Measurements from ENCODE around the gene RNFT2.
"Not testable (repeated sequence)": the region's sequence is repeated elsewhere in the genome, so short reads cannot be mapped to it uniquely, and the experiment has no call there.

RNFT2 gene

DNA sequence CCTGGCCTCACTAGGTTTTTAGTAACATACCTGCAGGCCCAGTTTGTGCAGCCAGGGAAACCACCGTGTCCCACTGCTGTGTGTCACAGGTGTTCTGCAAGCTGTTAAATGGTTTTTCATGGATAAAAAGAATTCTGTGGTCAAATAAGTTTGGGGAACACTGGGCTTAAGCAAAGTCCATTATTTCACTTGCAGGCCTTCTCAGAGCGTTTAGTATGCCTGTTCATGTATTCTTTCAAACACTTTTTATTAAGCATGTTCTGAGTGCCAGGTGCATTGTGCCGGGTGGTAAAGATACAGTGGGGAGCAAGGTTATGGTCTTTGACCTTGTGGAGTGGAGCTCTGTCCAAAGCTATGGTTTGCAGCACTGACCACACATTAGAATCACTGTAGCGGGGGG, 7.4 kb downstream of the RNFT2 start:
- no peak for DNase-seq

DNA sequence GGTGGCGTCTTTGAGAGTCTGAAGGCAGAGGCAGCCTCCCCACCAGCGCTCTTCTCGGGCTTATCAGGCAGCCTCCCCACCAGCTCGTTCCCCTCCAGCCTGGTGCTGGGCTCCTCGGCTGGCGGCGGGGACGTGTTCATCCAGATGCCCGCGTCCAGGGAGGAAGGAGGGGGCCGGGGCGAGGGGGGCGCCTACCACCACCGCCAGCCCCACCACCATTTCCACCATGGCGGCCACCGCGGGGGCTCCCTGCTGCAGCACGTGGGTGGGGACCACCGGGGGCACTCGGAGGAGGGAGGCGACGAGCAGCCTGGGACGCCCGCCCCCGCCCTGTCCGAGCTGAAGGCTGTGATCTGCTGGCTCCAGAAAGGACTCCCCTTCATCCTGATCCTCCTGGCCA, 11.8 kb downstream of the RNFT2 start:
- DNase-seq, result no peak

DNA sequence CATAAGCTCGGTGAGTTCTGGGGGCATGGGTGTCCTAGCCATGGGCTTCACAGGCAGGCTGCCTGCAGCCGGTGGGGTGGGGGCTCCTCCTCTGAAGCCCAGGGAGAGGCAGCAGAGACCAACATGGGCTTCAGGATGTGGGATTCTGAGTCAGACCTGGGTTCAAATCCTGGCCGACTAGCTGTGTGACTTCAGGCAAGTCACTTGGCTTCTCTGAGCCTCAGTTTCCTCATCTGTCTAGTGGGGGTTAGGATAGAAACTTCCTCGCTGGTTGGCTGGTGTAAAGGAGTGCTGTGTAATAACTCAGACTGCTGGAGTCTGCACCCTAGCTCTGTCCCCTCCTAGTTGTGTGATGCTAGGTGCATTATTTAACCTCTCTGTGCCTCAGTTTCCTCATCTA, 12.2 kb downstream of the RNFT2 start:
- no peak for DNase-seq

DNA sequence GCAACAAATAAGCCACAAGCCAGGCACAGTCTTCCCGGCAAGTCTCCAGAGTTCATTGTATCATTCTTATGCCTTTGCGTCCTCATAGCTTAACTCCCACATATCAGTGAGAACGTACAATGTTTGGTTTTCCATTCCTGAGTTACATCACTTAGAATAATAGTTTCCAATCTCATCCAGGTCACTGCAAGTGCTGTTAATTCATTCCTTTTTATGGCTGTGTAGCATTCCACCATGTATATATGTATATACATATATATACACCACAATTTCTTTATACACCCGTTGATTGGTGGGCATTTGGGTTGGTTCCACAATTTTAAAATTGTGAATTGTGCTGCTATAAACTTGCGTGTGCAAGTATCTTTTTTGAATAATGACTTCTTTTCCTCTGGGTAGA, 16.0 kb downstream of the RNFT2 start:
- DNase-seq, result not testable (repeated sequence)

DNA sequence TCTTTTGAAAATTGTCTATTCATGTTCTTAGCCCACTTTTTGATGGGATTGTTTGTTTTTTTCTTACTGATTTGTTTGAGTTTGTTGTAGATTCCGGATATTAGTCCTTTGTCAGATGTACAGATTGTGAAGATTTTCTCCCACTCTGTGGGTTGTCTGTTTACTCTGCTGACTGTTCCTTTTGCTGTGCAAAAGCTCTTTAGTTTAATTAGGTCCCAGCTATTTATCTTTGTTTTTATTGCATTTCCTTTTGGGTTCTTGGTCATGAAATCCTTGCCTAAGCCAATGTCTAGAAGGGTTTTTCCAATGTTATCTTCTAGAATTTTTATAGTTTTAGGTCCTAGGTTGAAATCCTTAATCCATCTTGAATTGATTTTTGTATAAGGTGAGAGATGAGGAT, 16.7 kb downstream of the RNFT2 start:
- DNase-seq, result not testable (repeated sequence)

DNA sequence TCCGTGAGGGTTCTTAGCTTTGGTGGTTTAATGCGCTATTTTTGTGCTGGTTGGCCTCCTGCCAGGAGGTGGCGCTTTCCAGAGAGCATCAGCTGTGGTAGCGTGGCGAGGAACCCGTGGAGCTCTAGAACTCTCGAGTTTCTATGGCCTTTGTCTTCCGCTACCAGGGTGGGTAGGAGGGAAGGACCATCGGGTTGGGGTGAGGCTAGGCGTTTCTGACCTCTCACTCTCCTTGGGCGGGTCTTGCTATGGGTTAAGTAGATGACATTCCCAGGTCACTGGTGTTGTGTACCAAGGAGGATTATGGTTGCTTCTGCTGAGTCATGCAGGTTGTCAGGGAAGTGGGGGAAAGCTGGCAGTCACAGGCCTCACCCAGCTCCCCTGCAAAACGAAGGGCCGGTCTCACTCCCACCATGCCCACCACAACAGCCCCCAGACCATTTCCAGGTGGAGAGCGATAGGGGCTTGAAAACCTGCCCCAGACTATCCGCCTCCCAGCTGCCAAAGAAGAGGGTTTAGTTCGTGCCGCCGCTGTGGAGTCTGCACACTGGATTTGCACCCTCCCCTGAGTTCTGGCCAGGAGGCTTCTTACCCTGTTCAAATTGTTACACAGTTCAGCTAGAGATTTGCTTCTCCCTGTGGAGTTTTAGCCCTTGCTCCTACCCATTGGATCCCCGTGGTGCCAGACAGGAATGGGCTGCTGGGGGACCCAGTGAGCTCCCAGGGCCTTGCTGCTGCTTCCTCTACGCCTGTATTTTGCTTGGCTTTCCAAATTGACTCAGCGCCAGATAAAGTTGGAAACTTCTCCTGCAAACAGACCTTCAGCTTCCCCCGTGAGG, 21.9 kb downstream of the RNFT2 start:
- no peak for DNase-seq

DNA sequence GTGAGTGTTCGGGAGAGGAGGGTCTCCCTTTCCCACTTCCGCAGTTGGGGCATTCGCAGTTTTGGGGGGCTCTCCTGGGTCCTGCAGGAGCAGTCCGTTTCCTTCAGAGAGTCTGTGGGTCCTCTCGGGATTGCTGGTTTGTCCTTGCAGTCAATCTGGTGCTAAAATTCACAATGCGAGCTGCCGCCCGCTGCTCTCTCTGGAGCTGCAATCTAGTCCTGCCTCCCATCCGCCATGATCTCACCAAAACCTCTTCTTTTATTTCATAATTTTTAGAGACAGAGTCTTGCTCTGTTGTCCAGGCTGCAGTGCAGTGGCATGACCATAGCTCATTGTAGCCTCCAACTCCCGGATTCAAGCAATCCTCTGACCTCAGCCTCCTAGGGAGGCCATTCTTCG, 22.5 kb downstream of the RNFT2 start:
- no peak for DNase-seq

DNA sequence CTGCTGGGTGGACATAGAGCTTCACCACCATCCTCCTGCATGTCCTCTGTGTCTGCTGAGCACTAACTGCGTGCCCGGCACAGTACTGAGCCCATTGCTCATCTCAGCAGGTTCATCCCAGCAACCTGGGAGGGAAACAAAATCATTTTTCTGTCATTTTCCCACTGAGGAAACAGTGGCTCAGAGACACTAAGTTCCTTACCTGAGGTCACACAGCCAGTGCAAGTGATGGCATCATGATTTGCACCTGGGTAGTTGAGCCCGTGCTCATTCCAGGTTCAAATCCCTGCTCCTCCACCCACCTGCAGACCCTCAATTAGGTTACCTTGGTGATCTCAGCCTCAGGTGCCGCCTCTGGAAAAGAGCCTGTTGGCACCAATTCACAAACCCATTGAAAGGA, 23.4 kb downstream of the RNFT2 start:
- DNase-seq, result no peak

DNA sequence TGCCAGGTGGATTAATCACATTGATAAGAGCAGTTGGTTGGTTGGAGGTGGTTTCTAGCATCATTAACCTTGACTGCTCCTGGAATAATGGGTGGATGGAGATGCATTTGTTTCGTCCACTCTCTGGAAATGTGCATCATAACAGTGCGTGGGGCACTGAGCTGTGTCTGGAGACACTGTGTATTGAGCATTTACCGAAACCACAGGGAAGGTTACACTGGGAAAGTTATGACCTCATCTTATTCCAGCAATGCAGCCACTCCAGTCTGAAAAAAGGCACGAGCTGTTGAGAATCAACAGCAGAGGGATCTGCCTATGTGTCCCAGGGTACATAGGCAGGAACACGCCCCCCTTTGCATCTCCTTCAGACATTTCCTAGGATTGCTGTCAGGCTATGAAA, 27.2 kb downstream of the RNFT2 start:
- DNase-seq, result no peak

DNA sequence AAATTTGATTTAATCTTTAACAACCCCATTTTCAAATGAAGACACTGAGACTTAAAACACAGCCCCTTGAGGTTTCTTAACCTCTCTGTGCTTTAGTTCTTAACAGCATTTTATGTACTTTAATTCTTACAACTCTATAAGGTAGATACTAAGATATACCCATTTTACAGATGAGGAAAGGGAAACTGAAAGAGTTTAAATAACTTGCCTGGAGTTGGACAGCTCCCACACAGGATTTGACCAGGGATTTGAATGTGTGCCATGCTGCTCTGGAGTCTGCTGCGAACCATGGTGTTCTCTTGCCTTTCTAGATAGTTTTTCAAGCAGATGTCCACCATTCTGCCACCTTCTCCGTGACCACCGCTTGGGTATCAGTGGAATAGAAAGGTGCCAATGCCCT, 28.2 kb downstream of the RNFT2 start:
- DNase-seq, result no peak

DNA sequence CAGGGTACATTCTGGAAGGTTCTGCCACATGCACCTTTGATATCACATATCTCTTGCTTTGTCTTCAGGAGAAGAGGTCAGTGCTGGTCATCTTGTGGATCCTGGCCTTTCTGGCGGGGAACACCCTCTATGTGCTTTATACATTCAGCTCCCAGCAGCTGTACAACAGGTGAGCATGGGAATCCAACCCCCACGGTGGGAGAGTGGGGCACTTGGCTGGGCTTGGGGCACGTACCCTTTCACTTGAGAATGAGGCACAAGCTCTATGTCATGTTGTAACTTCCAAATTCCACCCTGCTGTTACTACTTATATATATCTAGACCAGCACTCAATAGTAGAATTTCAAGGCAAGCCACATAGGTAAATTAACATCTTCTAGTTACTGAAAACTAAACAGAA, 28.6 kb downstream of the RNFT2 start:
- DNase-seq, result no peak

DNA sequence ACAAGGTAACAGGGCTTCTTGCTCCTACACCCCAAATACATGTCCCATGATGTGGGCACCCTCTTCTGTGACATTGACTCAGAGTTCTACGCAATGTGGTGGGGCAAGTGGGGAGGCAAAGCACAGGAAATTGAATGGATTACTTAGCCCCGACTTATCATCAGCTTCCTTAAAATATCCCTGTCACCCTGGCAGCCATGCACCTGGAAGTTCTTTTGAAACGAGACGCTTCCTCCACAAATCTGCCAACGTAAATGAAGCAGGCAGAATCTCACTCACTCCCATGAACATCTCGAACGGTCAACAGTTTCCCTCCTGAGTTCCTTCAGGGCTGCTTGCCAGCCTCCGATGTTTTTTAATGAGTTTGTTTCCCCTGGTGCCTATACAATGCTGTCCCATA, 33.5 kb downstream of the RNFT2 start:
- DNase-seq, result no peak

DNA sequence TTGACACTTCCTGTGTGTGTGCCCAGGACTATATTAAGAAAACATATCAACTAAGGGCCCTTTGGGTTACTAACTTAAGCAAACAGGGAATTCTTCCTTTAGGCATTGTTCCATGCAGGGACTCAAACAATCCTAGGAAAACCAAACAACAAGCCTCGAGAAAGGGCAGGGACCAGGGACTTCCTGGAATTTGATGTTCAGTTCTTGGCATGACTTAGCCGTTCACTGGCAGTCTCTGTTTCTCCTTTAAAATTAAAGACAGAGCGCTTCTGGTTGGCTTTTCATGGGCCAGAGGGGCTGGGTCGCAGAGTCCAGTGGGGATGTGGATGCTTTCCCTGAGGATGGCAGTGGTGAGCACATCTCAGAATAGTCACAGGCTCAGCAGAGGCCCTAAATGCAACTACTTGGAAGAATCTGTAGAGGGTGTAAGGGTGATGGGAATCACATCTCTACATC, 35.2 kb downstream of the RNFT2 start:
- DNase-seq, result no peak

DNA sequence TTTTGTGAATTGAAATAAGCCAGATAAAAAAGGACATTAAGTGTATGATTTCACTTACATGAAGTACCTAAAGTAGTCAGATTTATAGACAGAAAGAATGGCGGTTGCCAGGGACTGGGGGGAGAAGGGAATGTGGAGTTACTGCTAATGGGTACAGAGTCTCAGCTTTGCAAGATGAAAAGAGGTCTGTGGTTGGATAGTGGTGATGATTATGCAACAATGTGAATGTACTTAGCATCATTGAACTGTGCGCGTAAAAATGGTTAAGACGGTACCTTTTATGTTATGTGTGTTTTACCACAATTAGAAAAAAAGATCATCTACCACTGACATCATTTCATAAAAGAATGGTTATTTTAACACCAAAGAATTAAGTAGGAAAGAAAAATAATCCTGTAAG, 35.9 kb downstream of the RNFT2 start:
- no peak for DNase-seq

DNA sequence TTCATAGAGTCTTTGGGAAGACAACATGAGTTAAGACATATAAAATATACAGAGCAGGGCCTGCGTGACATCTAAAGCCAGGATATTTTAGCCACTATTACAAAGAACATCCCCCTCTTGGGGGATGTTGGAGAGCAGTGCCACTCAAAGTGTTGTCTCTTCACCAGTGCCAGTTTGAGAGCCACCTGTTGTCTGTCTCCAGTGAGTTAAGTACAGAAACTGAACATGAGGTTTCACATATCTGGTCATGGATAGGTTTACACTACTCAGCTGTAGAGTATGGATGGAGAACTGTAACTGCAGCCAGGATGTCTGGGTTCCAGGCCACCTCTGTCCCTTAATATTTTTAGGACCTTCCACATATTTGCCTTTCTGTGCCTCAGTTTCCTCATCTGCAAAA, 39.1 kb downstream of the RNFT2 start:
- DNase-seq, result no peak

DNA sequence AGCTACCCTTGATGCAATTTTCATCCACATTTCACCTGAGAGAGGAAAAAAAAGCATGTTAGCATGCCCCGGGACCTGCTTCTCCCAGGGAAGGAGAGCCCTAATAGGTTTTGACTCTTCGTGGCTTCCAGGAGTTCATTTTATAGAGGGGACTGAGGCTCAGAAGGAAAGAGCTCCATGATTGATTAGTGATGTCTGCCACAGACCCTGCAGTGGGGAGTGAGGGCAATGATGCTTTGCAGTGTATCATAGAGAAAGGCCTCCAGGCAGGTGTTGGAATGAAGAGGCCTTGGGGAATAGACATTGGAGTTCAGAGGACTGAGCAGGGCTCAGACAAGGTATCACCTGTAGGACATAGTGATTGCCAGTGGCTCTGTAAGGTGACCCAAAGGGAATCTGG, 41.5 kb downstream of the RNFT2 start:
- DNase-seq, result no peak

DNA sequence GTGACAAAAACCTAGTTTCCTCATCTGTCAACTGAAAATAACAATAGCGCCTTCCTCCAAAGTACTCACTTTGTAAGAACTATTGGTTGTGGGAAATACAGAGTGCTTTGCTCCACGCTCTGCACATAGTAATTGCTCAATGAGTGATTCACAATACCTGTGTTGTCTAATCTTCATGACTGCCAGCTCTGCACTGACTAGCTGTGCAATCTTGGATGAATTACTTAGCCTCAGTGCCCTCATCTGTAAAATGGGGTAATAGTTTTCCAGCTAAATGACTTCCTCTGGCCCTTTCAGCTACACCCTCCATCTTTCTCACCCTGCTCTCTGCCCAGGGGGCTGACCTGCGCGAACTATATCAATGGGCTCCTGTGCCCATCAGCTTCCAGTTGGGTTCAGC, 42.8 kb downstream of the RNFT2 start:
- DNase-seq, result no peak

DNA sequence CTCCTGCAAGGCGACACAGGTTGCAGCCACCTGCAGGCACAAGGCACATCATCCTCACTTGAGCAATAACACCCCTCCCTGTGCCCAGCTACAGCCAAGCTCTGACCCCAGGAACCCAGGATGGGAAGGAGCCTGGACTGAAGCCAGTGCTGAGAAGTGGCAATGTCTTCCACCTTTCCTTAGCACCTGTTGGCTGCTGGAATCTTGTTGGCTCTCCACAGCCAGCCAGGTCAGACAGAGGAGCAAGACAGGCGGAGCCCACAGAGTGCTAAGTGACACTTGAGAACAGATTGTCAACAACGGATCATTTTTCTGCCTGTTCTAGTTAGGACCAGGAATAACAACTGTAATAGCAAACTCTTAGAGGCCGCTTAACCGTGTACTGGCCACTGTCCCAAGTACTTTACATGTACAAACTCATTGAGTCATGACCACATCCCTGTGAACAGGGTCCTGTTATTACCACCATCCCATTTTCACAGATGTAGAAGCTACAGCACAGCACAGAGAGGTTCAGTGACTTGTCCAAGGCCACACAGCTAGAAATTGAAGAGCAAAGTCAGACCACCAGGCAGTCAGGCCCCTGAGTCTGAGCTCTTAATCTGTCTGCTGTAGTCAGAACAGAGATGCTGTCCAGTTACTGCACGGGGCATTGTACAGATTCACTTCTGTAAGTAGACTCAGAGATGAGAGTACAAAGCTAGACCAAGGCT, 45.6 kb downstream of the RNFT2 start:
- no peak for DNase-seq

DNA sequence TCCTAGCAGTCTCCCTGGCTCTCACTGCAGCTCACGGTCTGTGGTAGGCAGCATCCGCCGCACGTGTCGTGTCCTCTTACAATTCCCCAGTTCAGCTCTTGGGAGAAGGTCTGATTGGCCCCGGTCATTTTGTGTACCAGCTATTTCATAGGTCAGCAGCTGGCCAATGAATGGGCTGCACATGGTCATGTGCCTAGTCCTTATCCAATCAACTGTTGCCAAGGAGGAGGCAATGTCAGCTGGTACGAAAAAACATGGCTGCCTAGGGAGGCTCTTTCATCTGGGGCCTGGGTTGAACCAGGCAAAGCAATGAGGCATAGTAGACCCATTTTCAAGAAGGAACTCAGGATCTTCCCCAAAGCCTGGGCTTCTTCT, 46.1 kb downstream of the RNFT2 start:
- no peak for DNase-seq

DNA sequence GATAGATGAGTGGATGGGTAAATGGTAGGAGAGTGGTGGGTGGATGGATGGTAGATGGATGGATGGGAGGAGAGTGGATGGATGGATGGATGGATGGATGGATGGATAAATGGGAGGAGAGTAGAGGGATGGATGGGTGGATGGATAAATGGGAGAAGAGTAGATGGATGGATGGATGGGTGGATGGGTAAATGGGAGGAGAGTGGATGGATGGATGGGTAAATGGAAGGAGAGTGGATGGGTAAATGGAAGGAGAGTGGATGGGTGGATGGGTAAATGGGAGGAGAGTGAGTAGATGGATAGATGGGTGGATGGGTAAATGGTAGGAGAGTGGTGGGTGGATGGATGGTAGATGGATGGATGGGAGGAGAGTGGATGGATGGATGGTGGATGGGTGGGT, 51.4 kb downstream of the RNFT2 start:
- not testable (repeated sequence) for DNase-seq

DNA sequence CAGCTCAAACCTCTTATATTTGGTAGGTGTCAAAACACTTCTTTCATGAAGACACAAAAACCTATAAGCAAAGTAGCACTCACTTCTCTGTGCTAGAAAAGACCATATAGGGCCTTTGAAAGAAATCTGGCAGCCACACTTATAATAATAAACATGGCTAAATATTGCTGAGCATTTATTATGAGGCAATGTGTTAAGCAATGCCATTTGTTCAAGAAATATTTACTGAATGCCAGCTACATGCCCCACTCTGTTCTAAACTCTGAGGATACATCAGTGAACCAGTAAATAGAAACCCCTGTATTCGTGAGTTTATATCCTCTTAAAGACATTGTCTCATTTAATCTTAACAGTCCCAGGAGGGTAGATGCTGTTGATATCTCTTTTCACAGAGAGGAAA, 52.0 kb downstream of the RNFT2 start:
- DNase-seq, result no peak

DNA sequence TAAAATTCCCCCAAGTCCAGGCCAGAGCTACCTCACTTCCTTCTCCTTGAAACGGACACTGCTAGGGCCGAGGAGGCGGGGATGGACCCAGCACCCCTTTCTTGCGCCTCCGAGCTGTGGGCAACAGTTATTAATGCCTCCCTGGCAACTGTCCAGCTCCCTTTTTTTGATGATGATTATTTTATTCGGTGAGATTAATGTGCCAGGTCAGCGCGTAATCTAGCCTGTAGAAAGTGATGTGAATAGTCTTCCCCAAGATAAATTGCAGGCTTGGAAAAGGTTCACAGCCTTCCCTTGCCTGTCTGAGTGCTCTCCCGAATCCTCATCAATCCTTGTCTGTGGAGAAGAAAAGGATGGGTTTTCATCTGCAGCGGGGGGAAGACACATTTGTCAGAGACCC, 54.3 kb downstream of the RNFT2 start:
- DNase-seq, result no peak

DNA sequence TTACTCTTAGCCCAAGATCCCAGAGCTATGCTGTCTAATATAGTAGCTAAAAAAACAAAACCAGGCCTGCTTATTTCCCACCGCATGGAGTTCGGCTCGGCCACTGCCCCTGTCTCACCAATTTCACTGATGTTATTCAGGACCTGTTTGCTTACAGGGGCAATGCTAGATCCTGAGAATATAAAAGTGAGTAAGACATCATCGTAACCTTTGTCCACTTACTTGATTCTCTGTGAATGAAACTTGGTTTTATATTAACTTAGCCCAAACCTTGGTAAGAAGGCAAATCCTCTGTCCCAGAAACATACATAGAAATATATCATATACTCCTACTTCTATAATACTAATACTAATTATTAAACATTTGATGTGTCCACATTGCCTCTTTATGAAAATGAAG, 56.6 kb downstream of the RNFT2 start:
- no peak for DNase-seq

DNA sequence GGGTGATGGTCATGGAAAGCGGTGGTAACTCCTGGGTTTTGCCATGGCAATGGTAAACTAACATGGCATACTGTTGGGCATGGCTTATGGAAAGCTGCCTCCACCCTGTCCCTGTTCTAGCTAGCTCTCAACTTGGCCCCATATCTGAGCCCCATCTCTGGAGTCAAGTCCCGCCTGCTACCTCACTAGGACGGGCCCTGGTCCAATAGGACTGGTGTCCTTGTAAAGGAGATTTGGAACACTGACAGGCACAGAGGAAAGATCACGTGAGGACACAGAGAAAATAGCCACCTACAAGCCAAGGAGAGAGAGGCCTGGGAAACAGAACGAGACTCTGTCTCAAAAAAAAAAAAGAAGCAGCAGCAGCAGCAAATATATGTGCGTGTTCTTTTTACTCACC, 59.8 kb downstream of the RNFT2 start:
- DNase-seq, result no peak

DNA sequence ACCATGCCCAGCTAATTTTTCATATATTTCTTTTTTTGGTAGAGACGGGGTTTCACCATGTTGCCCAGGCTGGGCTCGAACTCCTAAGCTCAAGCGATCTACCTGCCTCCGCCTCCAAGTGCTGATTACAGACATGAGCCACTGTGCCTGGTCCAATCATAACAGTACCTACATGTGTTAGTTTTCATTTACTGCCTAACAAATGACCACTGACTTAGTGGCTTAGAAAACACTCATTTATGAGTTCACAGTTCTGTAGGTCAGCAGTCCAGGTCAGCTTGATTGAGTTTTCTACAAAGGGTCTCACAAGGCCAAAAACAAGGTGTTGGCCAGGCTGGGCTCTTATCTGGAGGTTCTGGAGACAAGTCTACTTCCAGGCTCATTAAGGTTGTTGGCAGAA, 60.6 kb downstream of the RNFT2 start:
- no peak for DNase-seq
